ENCODE measurements around the gene ONECUT3.
"Not testable (repeated sequence)": the region's sequence is repeated elsewhere in the genome, so short reads cannot be mapped to it uniquely, and the experiment has no call there.

ONECUT3 gene

GRCh38 chr19:1752757-1753728 is at the start of gene ONECUT3:
Gene ONECUT3 (plus strand): TSS chr19:1753506. CDS start chr19:1753663, 157 bp downstream.
- no peak for DNase-seq (ENCODE audit: low read depth in 2 of 2)

GRCh38 chr19:1704339-1704738 is 49.0 kb upstream of the ONECUT3 start:
- no peak for DNase-seq (ENCODE audit: low read depth in 2 of 2)

- DNase-seq (ENCODE audit: low read depth in 2 of 2) = no peak
Measured at GRCh38 chr19:1705367-1705766, 47.9 kb upstream of the ONECUT3 start.

- not testable (repeated sequence) for DNase-seq (ENCODE audit: low read depth in 2 of 2)
Measured at GRCh38 chr19:1706646-1707045, 46.7 kb upstream of the ONECUT3 start.

- DNase-seq (ENCODE audit: low read depth in 2 of 2) = no peak
Measured at GRCh38 chr19:1707240-1707639, 46.1 kb upstream of the ONECUT3 start.

- no peak for DNase-seq (ENCODE audit: low read depth in 2 of 2)
Measured at GRCh38 chr19:1713170-1713569, 40.1 kb upstream of the ONECUT3 start.

GRCh38 chr19:1715540-1715939 is 37.8 kb upstream of the ONECUT3 start:
- no peak for DNase-seq (ENCODE audit: low read depth in 2 of 2)

GRCh38 chr19:1717200-1717969 is 35.9 kb upstream of the ONECUT3 start:
- no peak for DNase-seq (ENCODE audit: low read depth in 2 of 2)

- DNase-seq (ENCODE audit: low read depth in 2 of 2) = no peak
Measured at GRCh38 chr19:1717970-1718264, 35.4 kb upstream of the ONECUT3 start.

GRCh38 chr19:1718420-1719291 is 34.6 kb upstream of the ONECUT3 start:
- DNase-seq (ENCODE audit: low read depth in 2 of 2) = no peak

- no peak for DNase-seq (ENCODE audit: low read depth in 2 of 2)
Measured at GRCh38 chr19:1719519-1719918, 33.8 kb upstream of the ONECUT3 start.

- DNase-seq (ENCODE audit: low read depth in 2 of 2) = no peak
Measured at GRCh38 chr19:1720237-1720636, 33.1 kb upstream of the ONECUT3 start.

- peak; percentile 5 to 43 for DNase-seq (ENCODE audit: low read depth in 2 of 2)
Measured at GRCh38 chr19:1725100-1726064, 27.9 kb upstream of the ONECUT3 start.

- no peak for DNase-seq (ENCODE audit: low read depth in 2 of 2)
Measured at GRCh38 chr19:1728816-1729567, 24.3 kb upstream of the ONECUT3 start.

- DNase-seq (ENCODE audit: low read depth in 2 of 2) = no peak
Measured at GRCh38 chr19:1729568-1729925, 23.8 kb upstream of the ONECUT3 start.

GRCh38 chr19:1730157-1730556 is 23.1 kb upstream of the ONECUT3 start:
- no peak for DNase-seq (ENCODE audit: low read depth in 2 of 2)

GRCh38 chr19:1734321-1734966 is 18.9 kb upstream of the ONECUT3 start:
- no peak for DNase-seq (ENCODE audit: low read depth in 2 of 2)

- DNase-seq (ENCODE audit: low read depth in 2 of 2) = no peak
Measured at GRCh38 chr19:1736280-1736679, 17.0 kb upstream of the ONECUT3 start.

- no peak for DNase-seq (ENCODE audit: low read depth in 2 of 2)
Measured at GRCh38 chr19:1736927-1737326, 16.4 kb upstream of the ONECUT3 start.

All from stimulated activated CD4-positive, alpha-beta T cell treated with anti-CD3 and anti-CD28 coated beads, Interleukin-12 subunit alpha, Interleukin-12 subunit beta, amount 100 ng/mL, for 24 hours (primary cell).